B cell (primary cell): ENCODE data around the gene IGF2BP1.

Source experiments
- CTCF ChIP-seq: fragments of 200-600 bp; IDR thresholded peaks from one replicate; pipeline ENCODE4 v1.8.0; 2022; ENCODE audit warnings: antibody characterized with exemption, mild to moderate bottlenecking
- EZH2 ChIP-seq: IDR thresholded peaks from 2 replicates; pipeline ENCODE4 v1.6.1; 2012; ENCODE audit warnings: borderline replicate concordance, low read depth, mild to moderate bottlenecking, moderate library complexity, low read length; ENCODE audit not compliant: insufficient read depth, poor library complexity, severe bottlenecking

GRCh38 chr17:49054342-49055092 is 57.3 kb downstream of the IGF2BP1 start:
- TF ChIP-seq CTCF (no peak), EZH2 (no peak)
